IMR-90 (cell line): ENCODE measurements around the gene STK35.

ENCODE experiments used
- CEBPB ChIP-seq: IDR thresholded peaks from 2 replicates; pipeline ENCODE4 v1.6.1; 2012; ENCODE audit warnings: low read depth, low read length, improper control_type of control experiment
- CHD1 ChIP-seq: IDR thresholded peaks from 2 replicates; pipeline ENCODE4 v1.6.1; 2012; ENCODE audit warnings: low read depth, low read length, improper control_type of control experiment
- CTCF ChIP-seq: conservative IDR thresholded peaks from 2 replicates; pipeline ENCODE4 v1.5.1; 2012; ENCODE audit warnings: mild to moderate bottlenecking, low read depth, low read length, improper control_type of control experiment
- MAFK ChIP-seq: IDR thresholded peaks from 2 replicates; pipeline ENCODE4 v1.6.1; 2012; ENCODE audit warnings: low read depth, low read length, improper control_type of control experiment
- MXI1 ChIP-seq: IDR thresholded peaks from 2 replicates; pipeline ENCODE4 v1.6.1; 2012; ENCODE audit warnings: low read depth, mild to moderate bottlenecking, low read length, moderate library complexity, borderline replicate concordance
- POLR2A ChIP-seq: IDR thresholded peaks from 2 replicates; pipeline ENCODE4 v1.6.1; 2012; ENCODE audit warnings: mild to moderate bottlenecking, low read depth, low read length
- RAD21 ChIP-seq: IDR thresholded peaks from 2 replicates; pipeline ENCODE4 v1.6.1; 2012; ENCODE audit warnings: low read length, improper control_type of control experiment
- SMC3 ChIP-seq: fragments of 150-350 bp; IDR thresholded peaks from 2 replicates; pipeline ENCODE4 v1.6.1; 2016; ENCODE audit warnings: low read depth, mild to moderate bottlenecking, antibody characterized with exemption, low read length, moderate library complexity
- USF2 ChIP-seq: fragments of 150-350 bp; IDR thresholded peaks from 2 replicates; pipeline ENCODE4 v1.6.1; 2017; ENCODE audit warnings: mild to moderate bottlenecking, antibody characterized with exemption, low read length, low read depth

GRCh38 chr20:2136275-2136674 lies 34.6 kb downstream of the STK35 start:
- TF ChIP-seq CTCF (no peak), USF2 (no peak), CHD1 (no peak), POLR2A (no peak), CEBPB (no peak), MAFK (no peak), RAD21 (no peak), MXI1 (no peak), SMC3 (no peak)
